HEK293 (cell line): ENCODE measurements around the gene RPS10.

Experiments
- CTCF ChIA-PET: fragments of 350-600 bp; formaldehyde crosslinking; extraction: SDS; loops from one replicate; lab custom pipeline; 2021; ENCODE audit warnings: antibody characterized with exemption; lab: Yijun Ruan, JAX
- POLR2A ChIA-PET: fragments of 300-600 bp; formaldehyde crosslinking; extraction: SDS; loops from one replicate; lab custom pipeline; 2020; ENCODE audit warnings: antibody characterized with exemption, inconsistent platforms; lab: Yijun Ruan, JAX
- H3K27ac ChIP-seq: fragments of 200-500 bp; sonication (Bioruptor generic); 2 replicates; pipeline ENCODE4 v1.5.1; 2014; ENCODE audit warnings: low read depth, low read length, control low read depth, inconsistent platforms; ENCODE audit errors: extremely low read depth
- H3K36me3 ChIP-seq, 2 experiments: fragments of 200-500 bp in 1 of 2; sonication (Bioruptor generic) in 1 of 2; 1 replicate in 1 of 2; 2 replicates in 1 of 2; pipeline ENCODE4 v1.5.1; 2014 to 2017; ENCODE audit warnings: inconsistent platforms in 2 of 2, low read length in 2 of 2; ENCODE audit not compliant: control insufficient read depth in 2 of 2, insufficient read depth in 1 of 2
- H3K4me1 ChIP-seq: fragments of 200-500 bp; sonication (Bioruptor generic); 2 replicates; pipeline ENCODE4 v1.5.1; 2014; ENCODE audit warnings: mild to moderate bottlenecking, low read length, inconsistent platforms; ENCODE audit not compliant: control insufficient read depth, insufficient read depth
- H3K4me3 ChIP-seq: 2 replicates; pipeline ENCODE4 v1.5.1; 2011; ENCODE audit warnings: low read depth, mild to moderate bottlenecking, control low read depth, low read length, moderate library complexity
- H3K9me3 ChIP-seq: fragments of 200-500 bp; sonication (Bioruptor generic); 2 replicates; pipeline ENCODE4 v1.5.1; 2014; ENCODE audit warnings: low read depth, low read length, inconsistent platforms; ENCODE audit not compliant: control insufficient read depth, insufficient read depth
- BCL11A ChIP-seq: fragments of 450-650 bp; formaldehyde crosslinking; IDR thresholded peaks from 2 replicates; pipeline ENCODE4 v1.5.1; 2016; ENCODE audit warnings: low read depth, missing biosample characterization, missing genetic modification characterization
- GLI2 ChIP-seq: fragments of 450-650 bp; formaldehyde crosslinking; IDR thresholded peaks from 2 replicates; pipeline ENCODE4; 2017; ENCODE audit warnings: missing biosample characterization, missing genetic modification characterization, low read depth, borderline replicate concordance
- HOXA7 ChIP-seq: sonication (generic); formaldehyde crosslinking; IDR thresholded peaks from 2 replicates; pipeline ENCODE4 v1.8.1; 2022; ENCODE audit warnings: missing genetic modification reagents, borderline replicate concordance
- IKZF3 ChIP-seq: fragments of 450-650 bp; IDR thresholded peaks from 2 replicates; pipeline ENCODE4 v1.5.0; 2018; ENCODE audit warnings: missing biosample characterization, mild to moderate bottlenecking, missing genetic modification characterization, moderate library complexity
- KLF1 ChIP-seq: fragments of 450-650 bp; formaldehyde crosslinking; IDR thresholded peaks from 2 replicates; pipeline ENCODE4 v1.5.1; 2016; ENCODE audit warnings: missing biosample characterization, missing genetic modification characterization
- KLF7 ChIP-seq: fragments of 450-650 bp; formaldehyde crosslinking; IDR thresholded peaks from 2 replicates; pipeline ENCODE4 v1.5.1; 2016; ENCODE audit warnings: missing biosample characterization, missing genetic modification characterization, borderline replicate concordance
- OSR2 ChIP-seq: fragments of 450-650 bp; formaldehyde crosslinking; IDR thresholded peaks from 2 replicates; pipeline ENCODE4 v1.5.1; 2016; ENCODE audit warnings: missing biosample characterization, missing genetic modification characterization
- PRDM1 ChIP-seq: fragments of 450-650 bp; formaldehyde crosslinking; IDR thresholded peaks from 2 replicates; pipeline ENCODE4; 2016; ENCODE audit warnings: missing biosample characterization, missing genetic modification characterization
- PRDM10 ChIP-seq: fragments of 450-650 bp; formaldehyde crosslinking; IDR thresholded peaks from 2 replicates; pipeline ENCODE4 v1.5.1; 2016; ENCODE audit warnings: missing biosample characterization, missing genetic modification characterization
- RBAK ChIP-seq: fragments of 450-650 bp; formaldehyde crosslinking; IDR thresholded peaks from 2 replicates; pipeline ENCODE4 v1.5.1; 2016; ENCODE audit warnings: missing biosample characterization, missing genetic modification characterization
- TRIM28 ChIP-seq: IDR thresholded peaks from 2 replicates; pipeline ENCODE4 v1.6.1; 2011; ENCODE audit warnings: low read length, control low read depth, borderline replicate concordance
- ZBTB20 ChIP-seq: fragments of 450-650 bp; formaldehyde crosslinking; IDR thresholded peaks from 2 replicates; pipeline ENCODE4 v1.5.1; 2016; ENCODE audit warnings: missing biosample characterization, missing genetic modification characterization
- ZBTB48 ChIP-seq: fragments of 450-650 bp; formaldehyde crosslinking; IDR thresholded peaks from 2 replicates; pipeline ENCODE4 v1.5.1; 2016; ENCODE audit warnings: missing biosample characterization, missing genetic modification characterization
- ZBTB7A ChIP-seq: fragments of 450-650 bp; formaldehyde crosslinking; IDR thresholded peaks from 2 replicates; pipeline ENCODE4 v1.5.1; 2016; ENCODE audit warnings: low read depth, missing biosample characterization, missing genetic modification characterization
- ZFHX2 ChIP-seq: fragments of 450-650 bp; formaldehyde crosslinking; conservative IDR thresholded peaks from 2 replicates; pipeline ENCODE4 v1.5.1; 2016; ENCODE audit warnings: missing biosample characterization, missing genetic modification characterization
- ZIC2 ChIP-seq: fragments of 450-650 bp; formaldehyde crosslinking; IDR thresholded peaks from 2 replicates; pipeline ENCODE4 v1.5.1; 2016; ENCODE audit warnings: missing biosample characterization, missing genetic modification characterization
- ZNF157 ChIP-seq: fragments of 450-650 bp; formaldehyde crosslinking; IDR thresholded peaks from 2 replicates; pipeline ENCODE4 v1.5.1; 2016; ENCODE audit warnings: missing biosample characterization, missing genetic modification characterization
- ZNF19 ChIP-seq: fragments of 450-650 bp; formaldehyde crosslinking; IDR thresholded peaks from 2 replicates; pipeline ENCODE4; 2016; ENCODE audit warnings: missing biosample characterization, missing genetic modification characterization, low read depth
- ZNF211 ChIP-seq: fragments of 450-650 bp; formaldehyde crosslinking; IDR thresholded peaks from 2 replicates; pipeline ENCODE4 v1.5.1; 2016; ENCODE audit warnings: low read depth, missing biosample characterization, missing genetic modification characterization
- ZNF292 ChIP-seq: fragments of 450-650 bp; formaldehyde crosslinking; IDR thresholded peaks from 2 replicates; pipeline ENCODE4 v1.5.1; 2016; ENCODE audit warnings: low read depth, missing biosample characterization, missing genetic modification characterization, borderline replicate concordance
- ZNF324 ChIP-seq: fragments of 450-650 bp; formaldehyde crosslinking; IDR thresholded peaks from 2 replicates; pipeline ENCODE4 v1.5.1; 2016; ENCODE audit warnings: missing biosample characterization, missing genetic modification characterization
- ZNF362 ChIP-seq: fragments of 450-650 bp; formaldehyde crosslinking; IDR thresholded peaks from 2 replicates; pipeline ENCODE4 v1.5.1; 2016; ENCODE audit warnings: missing biosample characterization, missing genetic modification characterization
- ZNF366 ChIP-seq: fragments of 450-650 bp; formaldehyde crosslinking; conservative IDR thresholded peaks from 2 replicates; pipeline ENCODE4 v1.5.1; 2016; ENCODE audit warnings: missing biosample characterization, missing genetic modification characterization
- ZNF391 ChIP-seq: fragments of 450-650 bp; formaldehyde crosslinking; IDR thresholded peaks from 2 replicates; pipeline ENCODE4 v1.5.1; 2016; ENCODE audit warnings: low read depth, missing biosample characterization, missing genetic modification characterization, borderline replicate concordance
- ZNF433 ChIP-seq: fragments of 450-650 bp; formaldehyde crosslinking; IDR thresholded peaks from 2 replicates; pipeline ENCODE4 v1.5.1; 2016; ENCODE audit warnings: missing biosample characterization, missing genetic modification characterization, low read depth
- ZNF555 ChIP-seq: fragments of 450-650 bp; formaldehyde crosslinking; conservative IDR thresholded peaks from 2 replicates; pipeline ENCODE4 v1.5.1; 2017; ENCODE audit warnings: missing biosample characterization, mild to moderate bottlenecking, missing genetic modification characterization, inconsistent platforms
- ZNF626 ChIP-seq: fragments of 450-650 bp; sonication (Bioruptor Pico); formaldehyde crosslinking; IDR thresholded peaks from 2 replicates; pipeline ENCODE4 v1.5.1; 2018; ENCODE audit warnings: missing biosample characterization, missing genetic modification characterization, inconsistent platforms
- ZNF654 ChIP-seq: fragments of 450-650 bp; formaldehyde crosslinking; IDR thresholded peaks from 2 replicates; pipeline ENCODE4 v1.5.1; 2016; ENCODE audit warnings: low read depth, missing biosample characterization, missing genetic modification characterization
- ZNF658 ChIP-seq: fragments of 450-650 bp; formaldehyde crosslinking; IDR thresholded peaks from 2 replicates; pipeline ENCODE4; 2016; ENCODE audit warnings: missing biosample characterization, missing genetic modification characterization
- ZNF670 ChIP-seq: fragments of 450-650 bp; formaldehyde crosslinking; IDR thresholded peaks from 2 replicates; pipeline ENCODE4 v1.5.1; 2016; ENCODE audit warnings: missing biosample characterization, missing genetic modification characterization, low read depth
- TF ChIP-seq, protein P1 (sequence below): sonication (generic); formaldehyde crosslinking; IDR thresholded peaks from 2 replicates; pipeline ENCODE4 v1.8.1; 2022; ENCODE audit warnings: mild to moderate bottlenecking, moderate library complexity, missing genetic modification reagents
- TF ChIP-seq, protein P2 (sequence below): fragments of 450-650 bp; formaldehyde crosslinking; optimal IDR thresholded peaks from 2 replicates; pipeline ENCODE3; 2016; ENCODE audit warnings: missing biosample characterization, mild to moderate bottlenecking, missing genetic modification characterization

RPS10 gene

GRCh38 chr6:34462551-34462971, 36.7 kb upstream of the RPS10 start (continued):
- TF ChIP-seq PRDM10 (tag by site-specific recombination) (peak; percentile 67), ZBTB20 (tag by site-specific recombination) (peak; percentile 63; the same call in 1 of the 2 replicates), ZNF658 (no peak), ZNF19 (no peak), BCL11A (tag by site-specific recombination) (0 out of 2 replicates have a peak, but pooled peaks have one; percentile 10), KLF1 (peak; percentile 52; the same call in 1 of the 2 replicates), ZFHX2 (tag by site-specific recombination) (0 out of 2 replicates have a peak, but pooled peaks have one; percentile 30), ZNF366 (peak; percentile 41; the same call in 1 of the 2 replicates), TRIM28 (0 out of 2 replicates have a peak, but pooled peaks have one; percentile 26), RBAK (tag by site-specific recombination) (no peak), ZBTB48 (tag by site-specific recombination) (peak; percentile 84), IKZF3 (tag by site-specific recombination) (no peak), ZNF555 (tag by site-specific recombination) (no peak), ZNF670 (no peak), ZIC2 (tag by site-specific recombination) (no peak)
- TF ChIP-seq, protein P1, sequence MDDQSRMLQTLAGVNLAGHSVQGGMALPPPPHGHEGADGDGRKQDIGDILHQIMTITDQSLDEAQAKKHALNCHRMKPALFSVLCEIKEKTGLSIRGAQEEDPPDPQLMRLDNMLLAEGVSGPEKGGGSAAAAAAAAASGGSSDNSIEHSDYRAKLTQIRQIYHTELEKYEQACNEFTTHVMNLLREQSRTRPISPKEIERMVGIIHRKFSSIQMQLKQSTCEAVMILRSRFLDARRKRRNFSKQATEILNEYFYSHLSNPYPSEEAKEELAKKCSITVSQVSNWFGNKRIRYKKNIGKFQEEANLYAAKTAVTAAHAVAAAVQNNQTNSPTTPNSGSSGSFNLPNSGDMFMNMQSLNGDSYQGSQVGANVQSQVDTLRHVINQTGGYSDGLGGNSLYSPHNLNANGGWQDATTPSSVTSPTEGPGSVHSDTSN (CRISPR knock-in tag) = no peak

DNA sequence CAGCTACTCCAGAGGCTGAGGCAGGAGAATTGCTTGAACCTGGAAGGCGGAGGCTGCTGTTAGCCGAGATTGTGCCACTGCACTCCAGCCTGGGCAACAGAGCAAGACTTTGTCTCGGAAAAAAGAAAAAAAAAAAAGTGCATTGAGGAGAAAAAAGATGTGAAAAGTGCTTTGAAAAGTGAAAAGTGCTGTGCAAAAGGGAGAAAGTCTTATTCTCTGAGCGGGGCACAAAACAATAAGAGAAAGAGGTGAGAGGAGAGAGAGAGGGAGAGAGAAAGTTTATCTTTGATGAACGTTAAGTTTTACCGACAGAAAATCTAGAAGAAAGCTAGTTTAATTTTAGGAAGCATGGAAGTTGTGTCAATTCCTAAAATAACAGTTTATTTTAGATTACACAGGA, 36.1 kb upstream of the RPS10 start:
- CTCF ChIA-PET = interaction anchor here (0.6 to 1.8 kb wide), 15 partner anchors 8 to 779 kb away, joined by 3 to 34 read pairs (median 4); partner anchors contain the start of genes SMIM29 and SNRPC
- Histone ChIP-seq H3K36me3 (no peaks in the 10 kb centered on the region), H3K4me3 (no peak overlapping the region), H3K4me1 (no peaks in the 10 kb centered on the region), H3K27ac (no peak overlapping the region), H3K9me3 (no peaks in the 10 kb centered on the region)
- POLR2A ChIA-PET = interaction anchor here (0.7 to 1.6 kb wide), 4 partner anchors 36 to 296 kb away, joined by 3 to 8 read pairs (median 4); partner anchors contain the start of gene RPS10
- TF ChIP-seq HOXA7 (no peak), KLF7 (tag by site-specific recombination) (no peak), ZNF324 (no peak), ZNF654 (tag by site-specific recombination) (0 out of 2 replicates have a peak, but pooled peaks have one; percentile 15), ZNF433 (no peak), ZNF292 (tag by site-specific recombination) (no peak), ZNF211 (tag by site-specific recombination) (no peak), ZNF391 (0 out of 2 replicates have a peak, but pooled peaks have one; percentile 11), ZBTB7A (tag by site-specific recombination) (no peak), ZFHX2 (tag by site-specific recombination) (no peak), ZNF19 (no peak), ZNF626 (tag by site-specific recombination) (no peak), GLI2 (tag by site-specific recombination) (no peak), OSR2 (no peak), ZBTB20 (tag by site-specific recombination) (no peak), ZNF157 (no peak), ZNF362 (tag by site-specific recombination) (peak; percentile 70; the same call in 1 of the 2 replicates), PRDM1 (tag by site-specific recombination) (peak; percentile 99)
- TF ChIP-seq, protein P2, sequence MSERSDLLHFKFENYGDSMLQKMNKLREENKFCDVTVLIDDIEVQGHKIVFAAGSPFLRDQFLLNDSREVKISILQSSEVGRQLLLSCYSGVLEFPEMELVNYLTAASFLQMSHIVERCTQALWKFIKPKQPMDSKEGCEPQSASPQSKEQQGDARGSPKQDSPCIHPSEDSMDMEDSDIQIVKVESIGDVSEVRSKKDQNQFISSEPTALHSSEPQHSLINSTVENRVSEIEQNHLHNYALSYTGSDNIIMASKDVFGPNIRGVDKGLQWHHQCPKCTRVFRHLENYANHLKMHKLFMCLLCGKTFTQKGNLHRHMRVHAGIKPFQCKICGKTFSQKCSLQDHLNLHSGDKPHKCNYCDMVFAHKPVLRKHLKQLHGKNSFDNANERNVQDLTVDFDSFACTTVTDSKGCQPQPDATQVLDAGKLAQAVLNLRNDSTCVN (tag by site-specific recombination) = no peak
